ENCODE measurements around the gene PDGFC.

- TF ChIP-seq EZH2 (IDR thresholded peaks at IDR 0.05; ENCODE audit: borderline replicate concordance, low read depth, low read length, severe bottlenecking) (no peak), MAX (IDR thresholded peaks at IDR 0.05; ENCODE audit: insufficient read depth, insufficient read length) (no peak), POLR2AphosphoS5 (IDR thresholded peaks at IDR 0.05; ENCODE audit: insufficient read depth, low read depth, low read length) (no peak), POLR2A (IDR thresholded peaks at IDR 0.05; ENCODE audit: low read depth, low read length) (no peak), FOS (IDR thresholded peaks at IDR 0.05; ENCODE audit: borderline replicate concordance, insufficient read depth, low read length) (no peak), CTCF (IDR thresholded peaks at IDR 0.05; ENCODE audit: extremely low read depth in 1 of 2, insufficient read depth in 1 of 2, low read depth in 1 of 2, low read length in 2 of 2) (no peak)
Measured at GRCh38 chr4:156969101-156969500, 2.5 kb downstream of the PDGFC start.

All from endothelial cell of umbilical vein (primary cell).